Vagina (tissue), 2 donors: ENCODE data around the gene NELFB.

Experiments used
- CTCF ChIP-seq, 3 experiments: fragments of 450-650 bp in 2 of 3; fragments of 200-600 bp in 1 of 3; sonication (generic) in 1 of 3; IDR thresholded peaks; one replicate each; pipeline ENCODE4 v1.5.1; 2017 to 2019; ENCODE audit warnings: antibody characterized with exemption in 3 of 3, mild to moderate bottlenecking in 2 of 3, moderate library complexity in 2 of 3
- POLR2A ChIP-seq, 2 donors: fragments of 450-650 bp; IDR thresholded peaks; one replicate each; pipeline ENCODE4 v1.6.1; 2017; ENCODE audit warnings: antibody characterized with exemption in 2 of 2, mild to moderate bottlenecking in 2 of 2, moderate library complexity in 2 of 2

- no peak for TF ChIP-seq CTCF (IDR thresholded peaks at IDR 0.05)
- TF ChIP-seq POLR2A (IDR thresholded peaks at IDR 0.05): no peak
Observed at GRCh38 chr9:137225699-137226331, 29.3 kb upstream of the NELFB start.
